Measurements from ENCODE around the gene ARMC7. TPM values are rescaled to one million over a fixed set of nuclear protein-coding genes. Genes with fewer than 3 reads are reported as not detected.

Gene ARMC7
- total and polyA plus RNA-seq, 2 of the 4 experiments (the other 2 are of a cell fraction), result 1.8 to 6.9 TPM

GRCh38 chr17:75178453-75178852, 68.7 kb downstream of the ARMC7 start:
- 100% methylated on average over 2 of the region's 6 CpGs; no CpG with 5 or more reads in 1 of the 2 experiments for WGBS, 2 experiments (ENCODE audit: extremely low coverage in 2 of 2, insufficient read length in 1 of 2)
- dilution Hi-C loops (cut with HindIII; ENCODE audit: low sequenced_read_pairs, unreplicated experiment), result no loop called here

More at GRCh38 chr17:75178453-75178852, 68.7 kb downstream of the ARMC7 start:
- ChIA-PET CTCF (no interaction called here), POLR2A (ENCODE audit: unreplicated experiment) (no interaction called here)
- DNase-seq, result no peak
- no peaks in the 10 kb centered on the region for H3K4me1 ChIP-seq (ENCODE audit: control insufficient read depth, insufficient read depth, low read length)
- no peak overlapping the region for H3K23ac ChIP-seq (ENCODE audit: low read depth, low read length)
- no peak overlapping the region for H3K4ac ChIP-seq (ENCODE audit: low read depth, low read length)
- H3K14ac ChIP-seq (replicated peaks; ENCODE audit: low read depth, low read length), result no peak overlapping the region
- no peak overlapping the region for H3K9ac ChIP-seq (ENCODE audit: low read depth, low read length)
- no TSS peak for BruUV-seq (replicated peaks)
- H3K56ac ChIP-seq (ENCODE audit: extremely low read depth, insufficient read depth, low read length), result no peak overlapping the region
- no peaks in the 10 kb centered on the region for H3K27me3 ChIP-seq (ENCODE audit: control insufficient read depth, insufficient read depth, low read length)
- no peak overlapping the region for H3K27ac ChIP-seq (ENCODE audit: insufficient read depth, low read length)
- no peak overlapping the region for H2AFZ ChIP-seq (replicated peaks; ENCODE audit: low read length, poor library complexity)
- H2BK5ac ChIP-seq (ENCODE audit: low read depth, low read length, poor library complexity, severe bottlenecking), result no peak overlapping the region
- no peak overlapping the region for H4K8ac ChIP-seq (ENCODE audit: low read depth in 2 of 2, low read length in 2 of 2)
- ATAC-seq (ENCODE audit: low read depth), result no peak
- TF ChIP-seq NFE2L2 (IDR thresholded peaks at IDR 0.05; ENCODE audit: low read depth, low read length), result no peak
- no peak for TF ChIP-seq BHLHE40 (IDR thresholded peaks at IDR 0.05; ENCODE audit: low read depth, low read length)
- TF ChIP-seq CTCF (conservative IDR thresholded peaks at IDR 0.05; ENCODE audit: low read depth, low read length), result no peak
- TF ChIP-seq CEBPB (IDR thresholded peaks at IDR 0.05; ENCODE audit: low read depth, low read length), result no peak
- TF ChIP-seq MAFK (IDR thresholded peaks at IDR 0.05; ENCODE audit: low read depth, low read length), result no peak
- no peak for TF ChIP-seq RAD21 (IDR thresholded peaks at IDR 0.05; ENCODE audit: low read length)
- no peak for TF ChIP-seq ELK1 (IDR thresholded peaks at IDR 0.05; ENCODE audit: borderline replicate concordance, low read depth, low read length)
- TF ChIP-seq CHD1 (IDR thresholded peaks at IDR 0.05; ENCODE audit: low read depth, low read length), result no peak
- no peak for TF ChIP-seq RFX5 (IDR thresholded peaks at IDR 0.05; ENCODE audit: low read depth, low read length)
- intact Hi-C loops (cut with micrococcal nuclease) (no loop called here), in situ Hi-C loops (cut with MboI; ENCODE audit: low sequenced_read_pairs) (no loop called here)
- peaks cover 55% of the 10 kb centered on the region for H4K20me1 ChIP-seq (ENCODE audit: insufficient read depth, low read length)
- H2AK9ac ChIP-seq (replicated peaks; ENCODE audit: low read depth, low read length, poor library complexity), result no peak overlapping the region
- H2BK20ac ChIP-seq (ENCODE audit: low read depth, low read length), result no peak overlapping the region
- H3K9me3 ChIP-seq (ENCODE audit: control insufficient read depth, insufficient read depth, low read length), result no peaks in the 10 kb centered on the region
- no peak overlapping the region for H3K18ac ChIP-seq (ENCODE audit: low read depth, low read length)
- no peak overlapping the region for H3K4me3 ChIP-seq (ENCODE audit: insufficient read depth, low read depth, low read length)
- H3K4me2 ChIP-seq (ENCODE audit: low read depth, low read length), result no peak overlapping the region
- no peak overlapping the region for H2BK15ac ChIP-seq (ENCODE audit: low read depth, low read length)
- H4K91ac ChIP-seq (ENCODE audit: insufficient read depth, low read depth, low read length), result no peak overlapping the region
- no peak overlapping the region for H2BK120ac ChIP-seq (ENCODE audit: low read depth, low read length)
- H2AK5ac ChIP-seq (ENCODE audit: low read depth, low read length), result no peak overlapping the region
- H3K36me3 ChIP-seq (ENCODE audit: control insufficient read depth, insufficient read depth, low read length), result peaks cover 48% of the 10 kb centered on the region
- peaks cover 9 to 54% of the 10 kb centered on the region in 2 experiments for H3K79me1 ChIP-seq (ENCODE audit: low read depth in 1 of 2, low read length in 2 of 2)
- no peak overlapping the region for H4K5ac ChIP-seq (ENCODE audit: low read depth, low read length)
- H3K9me1 ChIP-seq (ENCODE audit: insufficient read depth, low read length), result peaks cover 5% of the 10 kb centered on the region; the same call in 1 of the 2 replicates
